GM12801 (cell line): ENCODE measurements around the gene MAP2K2.

Source experiments
- TF ChIP-seq, protein P1 (sequence below): IDR thresholded peaks from one replicate; pipeline ENCODE4 v1.5.1; 2011; ENCODE audit warnings: control low read depth; ENCODE audit not compliant: insufficient read length; ENCODE audit errors: extremely low read depth

MAP2K2 gene

DNA sequence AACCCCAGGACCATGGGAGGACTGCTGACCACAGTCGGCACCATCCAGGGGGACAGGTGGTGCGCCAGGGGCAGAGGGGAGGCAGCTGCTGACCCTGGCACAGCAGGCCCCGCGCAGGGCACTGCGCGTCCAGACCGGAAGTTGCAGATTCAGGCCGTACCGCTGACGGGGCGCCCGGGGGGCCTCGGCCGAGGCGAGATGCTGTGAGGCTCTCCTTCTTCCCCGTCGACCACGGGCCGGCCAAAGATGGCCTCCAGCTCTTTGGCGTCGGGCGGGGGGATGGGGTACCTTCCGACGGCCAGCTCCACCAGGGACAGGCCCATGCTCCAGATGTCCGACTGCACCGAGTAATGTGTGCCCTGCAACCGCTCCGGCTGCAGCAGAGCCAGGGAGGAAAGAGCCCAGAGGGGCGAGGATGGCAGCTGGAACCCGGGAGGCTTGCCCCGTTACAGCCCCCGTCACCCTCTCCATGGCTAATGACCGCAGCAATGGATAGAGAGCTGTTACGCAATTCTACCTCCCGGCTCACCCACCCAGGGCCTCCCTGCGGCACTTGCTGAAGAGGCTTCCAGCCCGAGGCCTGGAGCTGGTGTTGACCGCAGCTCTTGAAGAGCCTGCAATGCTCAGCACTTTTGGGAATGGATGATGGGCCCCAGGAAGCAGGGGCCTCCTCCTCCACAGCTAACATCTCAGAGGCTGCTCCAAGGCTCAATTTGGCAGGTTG is 24.7 kb downstream of the MAP2K2 start:
- TF ChIP-seq, protein P1, sequence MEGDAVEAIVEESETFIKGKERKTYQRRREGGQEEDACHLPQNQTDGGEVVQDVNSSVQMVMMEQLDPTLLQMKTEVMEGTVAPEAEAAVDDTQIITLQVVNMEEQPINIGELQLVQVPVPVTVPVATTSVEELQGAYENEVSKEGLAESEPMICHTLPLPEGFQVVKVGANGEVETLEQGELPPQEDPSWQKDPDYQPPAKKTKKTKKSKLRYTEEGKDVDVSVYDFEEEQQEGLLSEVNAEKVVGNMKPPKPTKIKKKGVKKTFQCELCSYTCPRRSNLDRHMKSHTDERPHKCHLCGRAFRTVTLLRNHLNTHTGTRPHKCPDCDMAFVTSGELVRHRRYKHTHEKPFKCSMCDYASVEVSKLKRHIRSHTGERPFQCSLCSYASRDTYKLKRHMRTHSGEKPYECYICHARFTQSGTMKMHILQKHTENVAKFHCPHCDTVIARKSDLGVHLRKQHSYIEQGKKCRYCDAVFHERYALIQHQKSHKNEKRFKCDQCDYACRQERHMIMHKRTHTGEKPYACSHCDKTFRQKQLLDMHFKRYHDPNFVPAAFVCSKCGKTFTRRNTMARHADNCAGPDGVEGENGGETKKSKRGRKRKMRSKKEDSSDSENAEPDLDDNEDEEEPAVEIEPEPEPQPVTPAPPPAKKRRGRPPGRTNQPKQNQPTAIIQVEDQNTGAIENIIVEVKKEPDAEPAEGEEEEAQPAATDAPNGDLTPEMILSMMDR: no peak

DNA sequence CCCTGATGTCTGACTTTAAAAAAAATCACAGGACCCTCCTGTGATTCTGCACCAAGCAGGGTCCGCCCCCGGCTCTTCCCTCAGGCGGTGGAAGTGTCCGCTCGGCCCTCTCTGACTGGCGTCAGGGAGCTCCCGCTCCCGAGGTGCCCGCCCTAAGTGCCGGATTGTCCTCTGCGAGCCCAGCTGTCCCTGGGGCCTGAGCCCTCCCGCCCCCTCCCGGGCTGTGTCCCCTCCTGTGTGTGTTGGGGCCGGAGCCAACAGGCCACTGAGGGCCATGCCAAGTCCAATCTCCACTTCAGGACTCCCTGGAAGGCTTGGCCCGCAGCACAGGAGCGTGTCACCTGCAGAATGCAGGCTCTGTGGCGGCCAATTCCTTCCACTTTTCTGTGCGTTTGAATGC is 25.4 kb downstream of the MAP2K2 start:
- TF ChIP-seq, protein P1: no peak

DNA sequence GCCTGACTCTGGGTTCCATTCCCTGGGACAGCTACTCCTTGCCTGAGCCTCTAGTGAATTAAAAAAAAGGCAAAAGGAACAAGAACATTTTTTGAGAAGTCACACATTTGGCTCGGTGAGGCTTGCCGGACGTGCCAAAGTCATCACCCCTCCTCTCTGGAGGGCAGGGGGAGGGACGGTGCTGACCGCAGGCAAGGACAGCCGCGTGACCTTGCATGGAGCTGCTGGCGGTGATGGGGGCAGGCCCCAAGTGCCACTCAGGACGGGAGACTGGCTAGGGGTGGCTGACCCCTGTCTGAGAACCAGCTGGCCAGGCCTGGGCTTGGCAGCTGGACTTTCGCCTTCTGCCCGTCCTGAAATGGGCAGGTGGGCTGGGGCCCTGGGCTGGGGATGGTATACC is 26.4 kb downstream of the MAP2K2 start:
- TF ChIP-seq, protein P1: no peak

DNA sequence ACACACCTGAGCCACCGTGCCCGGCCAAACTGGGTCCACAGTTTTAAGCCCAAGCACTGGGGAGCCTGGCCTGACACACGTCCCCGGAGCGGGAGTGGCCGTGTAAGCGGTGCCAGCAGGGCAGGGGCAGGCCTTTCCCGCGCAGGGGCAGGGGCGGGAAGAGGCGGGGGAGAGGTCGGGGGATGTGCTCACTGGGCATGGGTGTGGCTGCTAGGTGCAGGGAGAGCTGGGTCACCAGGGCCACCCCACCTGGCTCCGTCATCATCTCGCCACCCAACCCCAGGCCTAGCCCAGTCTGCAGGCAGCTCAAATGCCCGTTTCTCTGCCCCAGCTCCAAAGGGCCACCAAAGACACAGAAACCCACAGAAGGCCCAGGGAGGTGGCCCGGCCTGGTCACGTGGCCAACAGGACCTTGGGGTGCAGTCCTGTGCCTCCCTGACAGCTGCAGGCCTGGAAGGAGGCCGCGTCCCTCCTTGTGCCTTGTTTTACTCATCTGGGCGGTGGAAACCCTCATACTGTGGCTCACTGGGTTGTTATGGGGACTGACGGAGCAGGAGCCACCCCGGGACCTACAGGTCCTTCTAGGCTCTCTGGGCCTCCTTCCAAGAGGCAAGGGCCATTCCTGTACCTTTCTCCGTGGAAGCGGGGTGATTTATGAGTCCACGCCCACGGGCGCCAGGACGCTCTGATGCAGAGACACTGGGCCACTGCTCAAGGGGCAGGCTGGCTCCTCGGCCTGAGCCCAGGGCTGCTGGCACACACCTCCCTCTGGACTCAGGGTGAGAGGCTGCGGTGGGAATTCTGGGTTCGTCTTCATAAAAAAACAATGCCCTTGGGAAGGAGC is 27.7 kb downstream of the MAP2K2 start:
- TF ChIP-seq, protein P1: no peak

DNA sequence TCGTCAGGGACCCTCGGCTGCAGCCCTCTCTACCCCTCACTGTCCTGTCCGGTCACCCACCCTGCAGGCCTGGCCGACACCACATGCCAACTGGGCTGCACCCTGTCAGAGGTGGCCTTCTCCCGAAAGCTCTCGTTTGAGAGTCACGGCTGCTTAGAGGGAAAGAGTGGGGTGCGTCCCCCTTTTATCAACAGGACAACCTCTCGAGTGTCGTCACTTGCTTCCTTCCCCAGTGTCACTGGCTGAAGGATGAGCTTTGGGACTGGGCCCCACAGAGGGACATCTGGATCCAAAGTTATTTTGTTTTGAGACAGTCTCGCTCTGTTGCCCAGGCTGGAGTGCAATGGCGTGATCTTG is 28.5 kb downstream of the MAP2K2 start:
- TF ChIP-seq, protein P1: no peak

DNA sequence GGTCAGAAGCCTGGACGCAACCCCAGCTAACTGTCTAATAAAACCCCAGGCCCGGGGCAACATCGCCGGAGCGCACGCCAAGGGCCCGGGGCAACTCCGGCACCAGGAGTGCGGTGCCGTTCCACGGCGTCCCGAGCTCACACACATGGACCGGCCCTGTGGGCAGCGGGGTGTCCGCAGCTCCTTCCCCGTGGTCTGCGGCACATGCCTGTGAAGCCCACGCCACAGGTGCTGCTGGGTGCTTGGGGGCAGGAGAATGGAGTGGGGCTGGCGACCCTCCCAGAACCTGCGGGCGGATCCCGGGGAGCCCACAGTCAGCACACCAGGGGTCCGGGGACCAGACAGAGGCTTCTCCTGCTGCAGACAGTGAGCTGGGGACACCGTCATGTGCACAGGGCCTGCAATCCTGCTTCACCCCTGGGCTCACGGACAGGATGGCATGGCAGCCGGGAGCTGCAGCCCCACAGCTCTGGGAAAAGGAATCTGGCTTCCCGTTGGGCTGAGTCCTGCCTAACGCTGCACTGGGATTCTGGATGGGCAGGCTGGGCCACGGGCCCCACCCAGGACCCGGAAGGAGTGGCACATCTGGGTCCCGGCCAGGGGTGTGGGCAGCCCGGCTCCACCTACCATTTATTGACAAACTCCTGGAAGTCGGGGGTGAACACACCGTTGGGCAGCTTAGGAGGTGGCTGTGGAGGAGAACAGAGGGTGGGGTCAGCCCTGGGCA is 29.0 kb downstream of the MAP2K2 start:
- TF ChIP-seq, protein P1: no peak

DNA sequence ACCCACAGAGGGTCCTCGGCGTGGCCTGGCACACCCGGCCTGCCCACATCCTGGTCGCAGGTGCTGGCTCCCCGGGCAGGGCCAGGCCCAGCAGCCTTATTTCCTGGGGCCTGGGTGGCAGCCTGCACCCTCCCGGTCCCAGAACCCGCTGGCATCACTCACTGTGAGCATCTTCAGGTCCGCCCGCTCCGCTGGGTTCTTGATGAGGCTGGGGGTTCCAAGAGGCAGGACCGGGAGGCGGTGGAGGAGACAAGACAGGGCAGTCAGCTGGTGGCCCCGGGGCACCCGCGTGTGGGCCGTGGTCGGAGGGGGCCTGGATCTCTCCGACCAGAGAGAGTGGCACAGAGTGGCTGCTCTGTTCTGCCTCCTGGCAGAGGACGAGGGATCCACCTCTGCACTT is 29.6 kb downstream of the MAP2K2 start:
- TF ChIP-seq, protein P1: no peak
